ENCODE measurements around the gene HOXD11.

DNA sequence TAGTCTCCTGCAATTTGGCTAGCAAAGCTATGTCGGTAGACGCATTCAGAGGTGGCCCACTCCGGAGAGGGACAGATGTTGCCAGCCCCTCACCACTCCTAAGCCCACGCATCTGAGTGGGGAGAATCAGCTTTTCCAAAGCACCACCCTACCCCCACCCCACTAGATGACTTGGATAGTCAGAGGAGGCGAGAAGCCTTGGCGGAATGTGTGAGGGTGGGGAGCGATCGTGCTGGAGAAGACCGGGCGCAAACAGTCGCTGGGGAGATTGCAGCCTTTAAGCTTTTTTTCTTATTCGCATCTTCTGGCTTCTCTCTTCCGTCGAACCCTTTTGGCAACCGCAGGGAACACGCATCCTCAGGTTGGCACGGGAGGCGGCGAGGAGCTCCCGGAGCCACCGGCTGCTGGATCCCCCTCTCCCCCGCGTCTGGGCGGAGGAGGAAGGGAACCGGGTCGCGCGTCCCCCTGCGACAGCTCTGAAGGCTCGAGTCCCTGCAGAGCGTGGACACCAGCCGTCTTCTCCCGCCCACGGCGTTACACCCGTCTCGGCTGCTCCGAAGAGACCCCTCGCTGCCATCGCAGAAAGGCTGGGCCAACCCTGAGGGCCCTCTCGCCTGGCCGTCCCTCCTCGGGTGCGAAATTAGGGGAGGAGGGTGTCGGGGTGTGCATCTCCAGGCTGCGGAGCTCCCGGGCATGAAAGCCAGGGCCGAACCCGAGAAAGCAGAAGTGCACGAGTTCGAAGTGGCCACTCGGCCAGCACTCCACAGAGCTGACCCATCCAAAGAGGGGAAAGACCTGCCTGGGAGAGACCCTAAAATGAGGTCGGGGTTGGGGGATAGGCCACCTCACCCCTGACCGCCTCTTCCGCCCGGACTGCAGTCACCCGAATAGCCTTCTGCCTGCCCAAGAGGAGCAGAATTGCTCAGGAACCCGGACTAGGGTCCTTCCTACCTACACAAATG, 35.5 kb upstream of the HOXD11 start:
- TF ChIP-seq, protein P1, sequence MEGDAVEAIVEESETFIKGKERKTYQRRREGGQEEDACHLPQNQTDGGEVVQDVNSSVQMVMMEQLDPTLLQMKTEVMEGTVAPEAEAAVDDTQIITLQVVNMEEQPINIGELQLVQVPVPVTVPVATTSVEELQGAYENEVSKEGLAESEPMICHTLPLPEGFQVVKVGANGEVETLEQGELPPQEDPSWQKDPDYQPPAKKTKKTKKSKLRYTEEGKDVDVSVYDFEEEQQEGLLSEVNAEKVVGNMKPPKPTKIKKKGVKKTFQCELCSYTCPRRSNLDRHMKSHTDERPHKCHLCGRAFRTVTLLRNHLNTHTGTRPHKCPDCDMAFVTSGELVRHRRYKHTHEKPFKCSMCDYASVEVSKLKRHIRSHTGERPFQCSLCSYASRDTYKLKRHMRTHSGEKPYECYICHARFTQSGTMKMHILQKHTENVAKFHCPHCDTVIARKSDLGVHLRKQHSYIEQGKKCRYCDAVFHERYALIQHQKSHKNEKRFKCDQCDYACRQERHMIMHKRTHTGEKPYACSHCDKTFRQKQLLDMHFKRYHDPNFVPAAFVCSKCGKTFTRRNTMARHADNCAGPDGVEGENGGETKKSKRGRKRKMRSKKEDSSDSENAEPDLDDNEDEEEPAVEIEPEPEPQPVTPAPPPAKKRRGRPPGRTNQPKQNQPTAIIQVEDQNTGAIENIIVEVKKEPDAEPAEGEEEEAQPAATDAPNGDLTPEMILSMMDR (IDR thresholded peaks at IDR 0.05): no peak
- TF ChIP-seq POLR2A (IDR thresholded peaks at IDR 0.05): no peak
